Renal pelvis (tissue), 4 donors: ENCODE measurements around the gene TSSK6. TPM values are rescaled to one million over a fixed set of nuclear protein-coding genes. Genes with fewer than 3 reads are reported as not detected.

Source experiments
- DNase-seq: peaks from one replicate; pipeline ENCODE4 v3.0.0-alpha.2; 2013
- polyA plus RNA-seq, 3 donors: library from polyadenylated mRNA; unstranded; fragments of 120-200 nt; gene quantifications; one replicate each; pipeline ENCODE4 v1.2.1, GENCODE V29; 2013; ENCODE audit not compliant: insufficient read length in 3 of 3

Gene TSSK6
- polyA plus RNA-seq, 3 donors: 1.2 to 2.3 (median 1.5) TPM

DNA sequence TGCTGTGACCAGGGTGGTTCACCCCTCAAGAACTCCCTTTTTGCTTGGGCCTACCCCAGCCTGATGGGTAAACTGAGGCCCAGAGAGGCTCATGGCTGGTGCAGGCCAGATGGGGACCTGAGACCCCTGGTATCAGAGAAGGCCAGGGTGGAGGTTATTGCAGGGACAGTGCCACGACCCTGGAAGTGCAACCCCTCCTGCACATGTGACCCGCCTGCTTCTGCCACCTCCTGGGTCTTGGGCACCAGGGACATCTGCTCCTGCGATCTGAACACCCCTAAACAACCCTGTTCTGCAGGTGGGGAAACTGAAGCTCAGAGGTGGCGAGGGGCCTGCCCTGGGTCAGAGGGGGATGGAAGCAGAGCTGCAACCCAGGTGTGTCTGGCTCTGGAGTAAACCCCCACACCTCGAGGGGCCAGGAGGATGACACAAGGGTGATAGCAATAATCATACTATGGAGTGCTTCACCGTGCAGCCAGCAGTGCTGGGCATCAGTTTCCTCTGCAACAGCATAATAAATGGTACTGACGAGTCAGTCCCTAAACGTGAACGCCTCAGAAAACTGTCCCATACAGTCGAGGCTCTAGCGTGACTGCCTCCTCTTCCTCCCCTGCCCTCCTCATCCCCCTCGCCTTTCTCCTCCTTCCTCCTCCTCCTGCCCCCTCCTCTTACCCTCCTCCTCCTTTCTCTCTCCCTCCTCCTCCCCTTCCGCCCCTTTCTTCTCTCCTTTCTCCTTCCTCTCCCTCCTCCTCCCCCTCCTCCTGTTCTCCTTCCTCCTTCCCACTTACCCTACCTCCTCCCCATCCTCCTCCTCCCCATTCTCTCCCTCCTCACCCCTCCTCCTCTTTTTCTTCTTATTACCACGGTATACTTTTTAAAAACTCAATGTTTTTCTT lies 17.7 kb upstream of the TSSK6 start:
- DNase-seq: no peak

DNA sequence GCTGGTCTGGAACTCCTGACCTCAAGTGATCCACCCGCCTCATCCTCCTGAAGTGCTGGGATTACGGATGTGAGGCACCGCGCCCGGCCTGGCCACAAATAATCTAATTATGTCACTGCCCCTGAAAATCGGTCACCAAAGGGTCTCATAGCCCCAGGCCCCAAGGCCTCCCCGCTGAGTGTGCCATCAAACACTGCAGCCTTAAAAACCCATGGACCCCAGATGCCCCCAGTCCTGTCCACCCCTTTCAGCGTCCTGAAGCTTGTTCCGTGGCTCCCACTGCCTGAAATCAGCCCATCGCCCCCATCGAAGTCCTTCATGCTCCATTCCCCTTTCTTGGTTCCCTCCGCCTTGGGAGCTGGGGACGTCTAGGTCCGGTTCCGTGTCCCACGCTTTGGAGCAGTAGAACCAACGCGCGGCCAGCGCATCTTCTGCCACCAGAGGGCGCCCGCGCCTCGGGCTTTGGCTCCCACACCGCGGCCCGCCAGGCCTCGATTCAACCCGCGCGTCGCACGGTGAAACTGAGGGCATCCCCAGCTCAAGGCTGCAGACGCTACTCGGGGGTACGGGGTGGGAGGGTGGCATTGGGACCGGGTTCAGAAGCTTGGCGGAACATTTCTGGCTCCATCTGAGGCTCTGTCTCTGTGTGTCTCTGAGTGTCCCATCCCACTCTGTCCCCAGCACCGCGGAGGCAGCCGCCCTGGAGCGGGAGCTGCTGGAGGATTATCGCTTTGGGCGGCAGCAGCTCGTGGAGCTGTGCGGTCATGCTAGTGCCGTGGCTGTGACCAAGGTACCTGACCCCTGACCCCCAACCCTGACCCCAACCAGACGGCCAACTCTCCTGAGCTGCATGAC lies 16.8 kb upstream of the TSSK6 start:
- DNase-seq: no peak

DNA sequence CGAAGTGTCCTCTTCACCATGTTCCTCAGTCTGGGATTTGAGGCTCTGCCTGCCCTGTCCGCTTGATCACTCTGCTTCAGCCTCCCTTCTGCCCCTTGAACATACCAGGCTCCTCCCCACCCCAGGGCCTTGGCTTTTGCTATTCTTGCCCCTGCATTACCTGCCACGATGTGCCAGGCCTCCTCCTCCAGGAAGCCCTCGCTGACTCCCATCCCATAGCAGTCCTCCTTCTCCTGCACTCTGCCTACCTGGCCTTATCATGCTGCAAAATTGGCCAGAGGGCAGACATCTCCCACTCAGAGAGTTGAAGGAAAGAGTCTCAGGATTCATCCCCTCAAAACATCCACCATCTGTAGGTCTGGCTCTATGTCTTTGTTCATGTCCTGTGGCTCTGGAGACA lies 15.5 kb upstream of the TSSK6 start:
- DNase-seq: no peak

DNA sequence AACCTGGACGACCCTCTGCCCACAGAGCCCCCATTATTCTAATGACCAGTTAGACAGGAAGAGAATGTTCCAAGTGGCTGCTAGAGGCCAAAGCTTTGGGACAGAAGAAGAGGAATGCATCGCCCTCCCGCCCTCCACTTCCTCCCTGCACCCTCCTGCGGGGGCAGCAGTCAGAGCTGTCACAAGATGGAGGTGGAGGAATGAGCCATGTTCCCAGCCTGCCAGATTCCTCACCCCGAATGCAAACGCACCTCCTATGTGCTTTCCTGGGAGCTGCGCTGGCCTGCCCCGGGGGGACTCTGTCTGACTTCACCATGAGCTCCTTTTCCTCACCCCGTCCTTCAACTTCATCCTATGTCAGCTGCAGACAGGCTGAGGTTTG lies 15.1 kb upstream of the TSSK6 start:
- no peak for DNase-seq

DNA sequence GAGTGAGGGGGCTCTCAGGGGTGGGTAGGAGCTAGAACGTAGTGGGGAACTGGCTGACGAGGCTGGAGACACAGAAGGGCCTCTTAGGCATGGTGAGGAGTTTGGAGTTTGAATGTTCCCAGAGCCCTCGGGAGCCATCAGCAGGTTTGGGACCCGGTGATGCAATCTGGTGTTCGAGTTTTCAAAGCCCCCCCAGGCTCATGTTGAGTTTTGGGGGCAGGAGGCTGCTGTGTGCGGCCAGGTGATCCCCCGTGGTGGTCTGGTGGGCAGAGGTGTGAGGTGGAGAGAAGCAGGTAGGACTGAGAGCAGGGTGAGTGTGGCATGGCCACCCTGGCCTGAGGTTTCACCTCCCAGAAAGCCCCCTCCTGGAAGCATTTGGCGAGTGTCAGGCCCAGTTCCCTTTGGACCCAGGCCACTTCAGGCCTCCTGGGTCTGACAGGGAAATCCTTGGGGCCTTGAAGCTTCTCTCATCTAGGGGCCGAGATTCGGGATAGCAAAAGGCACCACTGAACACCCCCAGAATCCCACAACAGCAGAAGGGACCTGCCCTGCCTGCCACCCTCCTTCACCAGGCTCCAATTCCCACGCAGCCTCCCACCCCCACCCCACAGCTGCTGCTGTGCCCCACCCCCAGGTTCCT lies 14.6 kb upstream of the TSSK6 start:
- DNase-seq: no peak

DNA sequence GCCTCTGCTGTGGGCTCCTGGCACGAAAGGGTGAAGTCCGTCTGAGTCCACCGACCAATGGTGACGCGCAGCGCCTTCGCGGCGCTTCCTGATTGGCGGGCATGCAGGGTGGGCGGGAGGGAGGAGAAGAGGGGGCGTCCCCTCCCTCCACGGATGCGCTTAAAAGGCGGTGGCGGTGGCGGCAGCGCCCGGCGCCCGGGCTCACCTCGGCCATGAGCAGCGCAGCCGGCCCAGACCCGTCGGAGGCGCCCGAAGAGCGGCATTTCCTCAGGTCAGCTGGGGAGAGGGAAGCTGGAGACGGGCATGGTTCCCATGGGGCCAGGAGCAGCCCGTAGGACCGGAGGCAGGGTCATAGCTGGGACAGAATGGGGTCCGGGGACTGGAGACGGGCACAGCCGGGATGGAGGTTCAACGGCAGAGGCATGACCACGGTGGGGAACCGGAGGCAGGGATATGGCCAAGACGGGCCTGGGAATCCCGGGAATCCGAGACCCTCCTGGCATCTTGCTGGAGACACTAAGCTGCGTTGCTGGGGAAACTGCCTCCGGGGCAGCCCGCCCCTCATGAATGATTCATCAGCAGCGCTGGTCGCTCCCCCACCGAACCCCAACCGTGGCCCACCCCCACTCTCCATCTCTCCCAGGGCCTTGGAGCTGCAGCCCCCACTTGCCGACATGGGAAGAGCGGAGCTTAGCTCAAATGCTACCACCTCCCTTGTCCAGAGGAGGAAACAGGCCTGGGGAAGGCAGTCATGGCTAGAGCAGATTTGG lies 13.6 kb upstream of the TSSK6 start, which contains the start of gene YJEFN3:
Gene YJEFN3 (plus strand): TSS at position 191 of the 770 bp plus-strand sequence. CDS start 22 bp downstream, at position 213.
- DNase-seq: no peak

DNA sequence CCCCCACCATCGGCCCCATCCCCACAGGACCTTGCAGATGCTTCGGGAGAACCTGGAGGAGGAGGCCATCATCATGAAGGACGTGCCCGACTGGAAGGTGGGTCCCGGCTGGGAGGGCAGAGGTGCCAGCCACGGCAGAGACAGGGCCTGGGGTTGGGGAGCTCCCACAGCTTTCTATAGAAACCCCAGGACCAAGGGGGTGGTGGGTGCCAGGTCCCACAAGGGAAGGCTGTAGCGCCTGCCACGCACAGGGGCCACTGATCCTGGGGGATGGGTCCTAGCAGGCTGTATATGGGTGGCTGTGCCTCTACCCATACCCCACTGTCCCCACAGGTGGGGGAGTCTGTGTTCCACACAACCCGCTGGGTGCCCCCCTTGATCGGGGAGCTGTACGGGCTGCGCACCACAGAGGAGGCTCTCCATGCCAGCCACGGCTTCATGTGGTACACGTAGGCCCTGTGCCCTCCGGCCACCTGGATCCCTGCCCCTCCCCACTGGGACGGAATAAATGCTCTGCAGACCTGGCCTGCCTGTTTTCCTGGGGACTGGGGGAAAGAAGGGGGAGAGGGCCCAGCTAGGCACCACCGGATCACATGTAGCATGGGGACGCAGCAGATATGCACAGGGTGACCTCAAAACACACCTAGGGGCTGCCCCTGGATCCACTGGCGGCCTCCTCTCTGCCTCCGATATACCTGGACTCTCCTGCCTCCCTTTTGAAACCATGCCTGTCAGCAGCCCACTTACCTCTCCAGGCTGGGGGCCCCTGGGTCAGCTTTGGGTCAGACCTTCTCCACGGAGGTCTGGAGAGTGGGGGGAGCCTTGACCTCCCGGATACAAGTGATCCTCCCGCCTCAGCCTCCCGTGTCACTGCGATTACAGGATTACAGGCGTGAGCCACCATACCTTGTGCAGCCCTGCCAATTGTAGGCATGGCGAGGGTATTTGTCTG lies 12.6 kb upstream of the TSSK6 start:
- DNase-seq: no peak

DNA sequence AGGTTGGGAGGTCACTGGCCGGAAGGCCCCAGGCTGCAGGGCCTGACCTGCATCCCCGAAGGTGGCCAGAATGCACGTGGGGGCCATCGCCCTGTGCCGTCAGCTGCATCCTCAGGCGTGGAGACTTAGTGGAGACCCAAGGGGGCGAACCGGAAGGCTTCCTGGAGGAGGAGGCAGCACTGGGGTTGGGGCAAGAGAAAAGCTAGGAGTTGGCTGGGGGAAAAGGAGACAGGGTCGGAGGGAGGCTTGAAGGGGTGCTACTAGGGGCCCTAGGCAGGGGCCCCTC lies 12.0 kb upstream of the TSSK6 start:
- DNase-seq: no peak

DNA sequence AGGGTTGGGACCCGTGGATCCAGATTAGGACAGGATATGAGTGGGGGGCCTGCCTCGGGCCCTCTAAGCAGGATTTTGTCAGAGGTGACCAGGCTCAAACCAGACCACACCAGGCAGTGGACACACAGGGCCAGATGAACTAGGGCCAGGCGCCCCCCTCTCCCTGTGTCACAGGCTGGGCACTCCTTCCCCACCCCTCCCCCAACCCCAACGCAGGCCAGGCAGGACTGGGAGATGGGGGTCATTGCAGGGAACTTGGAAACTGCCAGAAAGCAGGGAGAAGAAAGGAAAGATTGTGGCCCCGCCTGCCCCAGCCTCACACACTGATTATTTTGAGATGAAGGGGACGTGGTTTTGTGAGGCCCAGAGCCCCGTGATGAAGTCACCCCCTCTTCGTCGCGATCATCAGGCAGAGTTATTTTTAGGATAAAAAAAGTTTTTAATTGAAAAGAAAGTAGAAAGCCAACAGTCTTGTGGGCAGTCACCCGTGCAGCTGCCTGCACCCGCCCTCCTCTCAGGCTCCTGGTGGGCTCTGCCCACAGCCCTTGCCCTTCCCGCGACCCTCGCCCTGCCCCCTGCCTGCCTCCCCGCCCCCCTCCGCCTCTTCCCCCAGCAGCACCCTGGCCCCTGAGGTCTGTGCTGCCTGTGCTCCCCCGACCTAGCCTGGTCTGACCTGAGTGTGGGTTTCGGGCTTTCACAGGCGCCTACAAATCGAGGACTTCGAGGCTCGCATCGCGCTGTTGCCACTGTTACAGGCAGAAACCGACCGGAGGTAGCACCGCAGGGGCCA lies 11.4 kb upstream of the TSSK6 start:
- no peak for DNase-seq

DNA sequence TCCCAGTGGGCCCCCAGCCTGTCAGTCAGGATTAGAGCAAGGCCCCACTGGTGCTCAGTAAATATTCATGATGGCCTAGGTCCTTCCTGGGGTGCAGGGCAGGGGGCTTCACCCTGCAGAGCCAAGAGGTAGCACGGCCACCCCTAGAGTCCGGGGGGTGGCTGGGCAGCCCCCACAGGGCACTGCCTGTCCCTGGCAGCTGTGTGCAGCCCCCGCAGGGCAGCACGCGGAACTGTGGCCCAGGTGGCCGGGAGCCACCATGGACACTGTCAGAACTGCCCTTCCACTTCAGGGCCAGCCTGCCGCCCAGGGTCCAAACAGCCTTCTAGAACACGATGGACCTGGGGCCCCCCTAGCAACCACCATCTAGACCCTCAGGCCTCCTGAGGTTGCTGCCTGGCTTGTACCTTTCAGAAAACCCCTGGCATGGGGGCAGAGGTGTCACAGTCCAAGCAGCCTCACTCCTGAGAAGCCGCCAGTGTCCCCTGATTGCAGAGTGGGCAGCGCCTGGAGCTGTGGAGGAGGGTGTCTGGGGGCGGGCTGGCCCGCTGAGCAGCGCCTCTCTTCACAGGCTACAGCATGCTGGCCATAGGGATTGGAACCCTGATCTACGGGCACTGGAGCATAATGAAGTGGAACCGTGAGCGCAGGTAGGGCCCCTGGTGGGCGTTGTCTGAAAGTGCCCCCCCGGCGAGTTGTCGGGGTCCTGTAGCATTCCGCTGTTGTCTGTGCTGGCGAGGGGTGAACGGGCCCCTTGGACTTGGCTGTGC lies 10.4 kb upstream of the TSSK6 start:
- no peak for DNase-seq

DNA sequence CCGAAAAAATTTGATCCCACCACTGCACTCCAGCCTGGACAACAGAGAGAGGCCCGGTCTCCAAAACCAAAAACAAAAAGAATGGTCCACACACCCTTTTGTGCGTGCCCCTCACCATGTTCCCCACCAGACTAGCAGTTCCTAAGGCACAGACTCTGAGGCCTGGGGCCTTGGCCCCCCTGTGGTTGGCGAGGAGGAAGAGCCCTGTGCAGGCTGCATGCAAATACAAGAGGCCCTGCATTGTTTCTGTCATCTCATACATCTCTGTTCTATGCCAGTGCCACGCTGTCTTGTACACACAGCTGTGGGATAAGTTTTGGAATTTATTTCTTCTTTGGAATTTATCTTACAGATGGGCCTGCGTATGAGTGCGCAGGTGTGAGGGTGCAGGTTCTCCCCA lies 8.7 kb upstream of the TSSK6 start:
- no peak for DNase-seq

DNA sequence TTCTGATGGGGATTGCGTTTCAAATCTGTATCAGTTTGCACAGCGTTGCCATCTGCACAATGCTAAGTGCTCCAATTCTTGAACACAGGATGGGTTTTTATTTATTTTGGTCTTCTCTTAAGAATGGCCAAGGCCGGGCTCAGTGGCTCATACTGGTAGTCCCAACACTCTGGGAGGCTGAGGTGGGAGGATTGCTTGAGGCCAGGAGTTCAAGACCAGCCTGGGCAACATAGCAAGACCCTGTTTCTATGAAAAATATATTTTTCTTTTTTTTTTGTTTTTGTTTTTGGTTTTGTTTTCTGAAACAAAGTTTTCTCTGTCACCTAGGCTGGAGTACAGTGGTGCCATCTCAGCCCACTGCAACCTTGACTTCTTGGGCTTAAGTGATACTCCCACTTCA lies 7.8 kb upstream of the TSSK6 start:
- DNase-seq: no peak

DNA sequence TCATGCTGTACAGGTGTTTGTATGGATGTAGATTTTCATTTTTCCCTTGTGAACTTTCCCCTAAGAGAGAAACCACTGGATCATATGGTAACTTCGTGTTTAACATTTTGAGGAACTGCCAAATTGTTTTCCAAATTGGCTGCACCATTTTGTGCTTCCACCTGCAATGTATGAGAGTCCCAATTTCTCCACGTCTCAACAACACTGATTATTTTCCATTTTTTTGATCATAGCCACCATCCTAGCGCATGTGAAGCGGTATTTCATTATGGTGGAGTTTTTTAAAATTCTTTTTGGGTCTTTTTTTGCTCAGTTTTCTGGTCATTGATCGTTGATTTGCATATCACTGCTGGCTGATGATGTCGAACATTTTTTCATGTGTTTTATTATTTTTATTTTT lies 5.6 kb upstream of the TSSK6 start:
- DNase-seq: no peak

DNA sequence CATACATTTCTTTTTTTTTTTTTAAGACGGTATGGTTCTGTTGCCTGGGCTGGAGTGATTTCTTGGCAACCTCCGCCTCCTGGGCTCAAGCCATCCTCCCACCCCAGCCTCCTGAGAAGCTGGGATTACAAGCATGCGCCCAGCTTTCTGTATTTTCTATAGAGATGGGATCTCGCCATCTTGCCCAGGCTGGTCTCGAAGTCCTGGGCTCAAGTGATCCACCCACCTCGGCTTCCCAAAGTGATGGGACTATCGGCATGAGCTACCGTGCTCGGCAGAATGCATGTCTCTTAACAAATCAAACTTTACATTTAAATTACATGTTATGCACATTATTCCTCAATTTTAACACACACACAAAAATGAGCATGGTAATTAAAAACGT lies 1.9 kb upstream of the TSSK6 start:
- no peak for DNase-seq

DNA sequence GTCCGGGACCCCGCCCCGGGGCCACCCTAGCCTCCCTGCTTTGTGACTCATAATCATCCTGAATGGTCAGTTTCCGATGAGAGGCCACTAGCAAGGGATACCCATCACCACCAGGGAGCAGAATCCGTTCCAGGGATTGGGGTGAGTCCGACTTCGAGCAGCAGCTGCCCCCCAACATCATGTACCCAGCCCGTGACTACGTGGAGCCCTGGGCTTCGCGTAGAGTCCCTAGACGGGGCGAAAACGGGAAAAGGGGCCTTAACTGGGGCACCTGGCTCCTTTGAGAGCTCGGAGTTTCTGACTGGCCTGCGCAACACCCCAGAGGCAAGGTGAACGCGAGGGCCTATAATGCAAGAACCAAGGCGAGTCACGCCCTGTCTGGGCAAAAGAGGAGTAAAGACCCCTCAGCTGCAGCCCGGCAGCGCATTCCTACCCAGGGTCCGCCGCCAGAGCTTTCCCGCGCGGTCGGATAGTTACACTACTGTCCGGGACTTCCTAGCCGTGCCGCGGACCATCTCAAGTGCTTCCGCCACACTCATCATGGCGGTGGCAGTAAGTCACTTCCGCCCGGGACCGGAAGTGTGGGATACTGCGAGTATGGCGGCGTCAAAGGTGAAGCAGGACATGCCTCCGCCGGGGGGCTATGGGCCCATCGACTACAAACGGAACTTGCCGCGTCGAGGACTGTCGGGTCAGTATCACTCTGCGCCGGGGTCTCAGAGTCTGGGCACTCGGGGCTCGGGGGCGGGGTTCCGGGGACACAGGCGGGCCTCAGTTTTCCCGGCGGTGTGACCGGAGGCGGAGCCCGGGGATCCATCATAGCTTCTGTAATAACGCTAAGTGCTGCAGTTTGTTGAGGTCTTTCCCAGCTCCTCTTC lies 533 bp upstream of the TSSK6 start, which contains the start of gene NDUFA13:
Gene NDUFA13 (plus strand): TSS at position 584 of the 878 bp plus-strand sequence. CDS start 14 bp downstream, at position 598.
- peak; percentile 95 for DNase-seq

DNA sequence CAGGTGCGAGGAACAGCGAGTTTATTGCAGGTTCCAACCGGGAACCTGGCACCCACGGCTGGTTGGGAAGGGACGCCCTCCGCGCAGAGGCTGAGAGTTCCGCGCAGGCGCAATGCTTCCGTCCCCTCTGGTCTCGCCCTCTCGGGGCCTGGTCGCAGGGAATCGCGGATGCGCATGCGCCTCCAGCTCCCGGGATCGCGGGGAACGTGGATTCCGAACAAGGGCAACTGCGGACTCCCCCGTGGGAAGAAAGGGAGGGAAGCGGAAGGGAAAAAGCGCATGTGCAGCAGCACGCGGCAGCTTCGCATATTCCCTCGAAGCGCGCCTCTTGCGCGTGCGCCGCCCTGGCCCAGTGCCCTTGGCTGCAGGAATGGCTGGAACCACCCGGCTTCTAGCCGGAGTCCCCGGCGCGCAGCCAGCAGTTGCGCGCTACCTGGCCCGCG lies 1.1 kb downstream of the TSSK6 start:
- DNase-seq: peak; percentile 65

DNA sequence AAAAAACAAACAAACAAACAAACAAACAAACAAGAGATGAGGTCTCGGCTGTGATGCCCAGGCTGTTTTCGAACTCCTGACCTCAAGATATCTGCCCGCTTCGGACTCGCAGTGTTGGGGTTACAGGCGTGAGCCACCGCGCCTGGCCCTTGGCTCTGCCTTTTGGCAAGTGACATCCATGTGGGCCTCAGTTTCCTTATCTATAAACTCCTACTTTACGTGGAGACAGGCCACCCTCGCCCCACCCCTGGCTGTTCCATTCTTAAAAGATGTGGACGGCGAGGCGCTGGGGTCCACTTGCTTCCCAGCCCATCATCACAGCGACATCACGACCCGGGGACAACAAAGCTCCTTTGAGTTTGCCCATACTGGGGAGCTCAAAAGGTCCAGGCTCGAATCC lies 1.7 kb downstream of the TSSK6 start:
- DNase-seq: no peak

DNA sequence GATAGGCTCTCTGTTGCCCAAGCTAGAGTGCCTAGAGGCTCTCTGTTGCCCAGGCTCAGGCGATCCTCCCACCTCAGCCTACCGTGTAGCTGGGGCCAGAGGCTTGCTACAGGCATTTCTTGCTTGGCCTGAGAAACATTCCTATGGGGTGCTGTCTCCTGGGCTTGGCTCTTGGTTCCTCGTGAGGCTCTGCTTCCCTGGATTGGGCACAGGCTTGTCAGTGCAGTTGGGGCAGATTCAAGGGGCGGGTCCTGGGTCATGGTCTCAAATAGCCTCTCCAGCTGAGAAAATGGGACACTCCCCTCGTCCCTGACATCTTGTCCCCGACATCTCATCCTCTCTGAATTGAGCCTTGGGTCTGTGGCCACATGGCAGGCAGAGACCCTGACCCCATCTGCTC lies 4.9 kb downstream of the TSSK6 start:
- DNase-seq: no peak
